Renal cortical epithelial cell (primary cell): ENCODE data around the gene KCTD18. TPM values are rescaled to one million over a fixed set of nuclear protein-coding genes. Genes with fewer than 3 reads are reported as not detected.
A peak's percentile ranks its signal among the peaks of the same experiment; 100 is the strongest.

Source experiments
- DNase-seq: peaks from one replicate; pipeline ENCODE4 v3.0.0-alpha.2; 2011; ENCODE audit warnings: low read depth
- total RNA-seq: library from RNA; depleted of rRNA; stranded (reverse); fragments of >200 nt; gene quantifications from 2 replicates; pipeline ENCODE4 v1.2.3, GENCODE V29; 2014

KCTD18 gene
- total RNA-seq: 19.5 and 21.9 TPM in 2 replicates

DNA sequence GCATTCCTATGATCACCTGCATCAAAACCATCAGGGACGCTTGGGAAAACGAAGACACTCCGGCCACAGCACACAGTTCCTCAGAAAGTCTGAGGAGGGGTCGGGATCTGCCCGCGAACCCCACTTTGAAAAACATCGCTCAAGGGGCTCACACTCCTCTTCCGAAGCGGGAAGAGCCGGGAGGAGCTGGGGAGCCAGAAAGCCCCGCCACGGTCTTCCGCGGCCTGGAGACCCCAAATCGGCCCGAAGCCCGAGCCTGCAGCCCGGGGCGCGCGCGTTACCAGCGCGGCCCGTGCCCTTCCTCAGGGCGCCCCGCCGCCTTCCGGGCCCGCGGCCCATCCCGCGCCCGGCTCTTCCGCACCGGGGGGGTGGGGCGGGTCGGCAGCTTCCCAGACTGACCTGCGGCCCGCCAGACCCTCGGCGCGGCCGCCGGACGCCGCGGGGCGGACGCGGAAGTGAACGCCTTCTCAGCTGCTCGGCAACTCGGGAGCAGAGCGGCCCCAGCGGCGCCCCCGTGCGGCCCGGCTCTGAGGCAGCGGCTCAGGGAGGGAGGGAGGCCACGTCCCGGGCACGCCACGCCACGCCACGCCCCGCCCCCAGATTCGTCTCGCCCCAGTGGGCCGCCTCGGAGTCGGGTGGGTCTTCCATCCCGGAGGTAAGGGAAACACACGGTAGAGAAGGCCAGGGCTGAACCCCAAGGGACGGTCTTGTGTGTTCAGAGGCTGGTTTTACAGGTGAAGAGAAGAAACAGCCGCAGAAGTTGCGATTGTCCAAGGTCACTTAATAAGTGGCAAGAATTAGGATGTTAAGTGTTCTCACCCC is at the start of gene KCTD18:
TSS of gene KCTD18 (minus strand) at position 457 of the 822 bp plus-strand sequence. CDS start 3,052 bp downstream, outside the sequence.
- DNase-seq: peak; percentile 65

DNA sequence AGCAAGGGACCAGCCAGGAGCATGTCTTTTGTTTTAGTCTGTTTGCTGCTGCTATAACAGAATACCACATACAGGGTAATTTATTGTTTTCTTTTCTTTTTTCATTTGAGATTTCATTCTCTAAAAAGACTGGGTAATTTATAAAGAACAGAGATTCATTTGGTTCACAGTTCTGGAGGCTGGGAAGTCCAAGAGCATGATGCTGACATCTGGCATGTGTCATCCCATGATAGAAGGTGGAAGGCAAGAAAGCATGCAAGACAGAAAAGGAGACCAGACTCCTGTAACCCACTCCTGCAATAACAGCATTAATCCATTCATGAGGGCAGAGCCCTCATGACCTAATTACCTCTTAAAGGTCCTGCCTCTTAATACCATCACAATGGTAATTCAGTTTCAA is 30.9 kb upstream of the KCTD18 start:
- no peak for DNase-seq

DNA sequence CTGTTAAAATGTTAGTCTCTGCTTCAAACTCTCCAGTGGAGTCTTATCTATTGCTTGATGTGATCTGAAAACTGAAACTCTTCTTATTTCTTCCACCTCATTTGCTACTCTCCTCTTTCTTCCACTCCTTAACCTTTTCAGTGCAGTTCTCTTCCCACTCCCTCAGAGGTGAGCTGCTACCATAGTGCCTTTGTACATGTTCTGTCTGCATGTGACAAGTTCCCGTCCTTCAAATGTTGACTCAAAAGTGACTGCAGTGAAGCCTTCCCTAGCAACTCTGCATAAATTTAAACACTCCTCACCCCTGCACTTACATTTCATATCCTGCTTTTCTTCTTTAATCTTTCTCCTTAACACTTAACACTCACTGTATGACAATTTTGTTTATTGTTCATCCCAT is 28.3 kb upstream of the KCTD18 start:
- DNase-seq: no peak

DNA sequence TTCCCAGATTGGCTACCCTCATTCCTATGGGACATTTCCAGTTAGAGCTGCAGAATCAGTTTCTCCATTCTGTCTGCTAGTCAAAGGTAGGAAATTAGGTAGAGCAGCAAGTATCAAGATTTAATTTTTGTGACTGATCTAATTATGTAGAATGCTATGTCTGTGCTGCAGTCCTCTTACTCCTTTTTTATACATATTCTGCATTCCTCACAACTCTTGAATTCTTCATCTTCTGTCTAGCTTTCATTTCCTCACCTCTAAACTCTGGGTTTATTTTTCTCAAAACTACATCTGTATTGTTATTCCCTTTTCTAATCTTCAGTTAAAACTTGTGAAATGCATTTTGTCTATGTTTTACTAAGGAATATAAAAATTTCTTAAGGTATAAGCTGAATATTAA is 24.7 kb upstream of the KCTD18 start:
- DNase-seq: no peak

DNA sequence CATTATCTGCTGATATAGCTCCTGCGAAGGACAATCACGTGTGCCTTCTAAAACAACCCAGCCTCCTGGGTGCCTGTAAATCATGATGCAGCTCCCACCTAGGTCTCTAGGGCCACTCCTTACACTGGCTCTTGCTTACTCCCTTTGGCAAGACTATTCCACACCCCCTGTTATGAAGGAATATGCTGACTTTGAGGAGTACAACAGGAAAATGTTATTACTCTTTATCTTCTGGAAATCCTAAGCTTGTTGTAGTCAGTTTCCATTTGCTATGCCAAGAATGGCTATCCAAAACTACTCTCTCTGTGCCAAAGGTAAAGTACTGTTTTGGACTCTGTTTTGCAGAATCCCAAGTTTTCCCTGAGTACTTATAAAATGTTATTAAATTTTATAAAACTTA is 23.9 kb upstream of the KCTD18 start:
- DNase-seq: no peak

DNA sequence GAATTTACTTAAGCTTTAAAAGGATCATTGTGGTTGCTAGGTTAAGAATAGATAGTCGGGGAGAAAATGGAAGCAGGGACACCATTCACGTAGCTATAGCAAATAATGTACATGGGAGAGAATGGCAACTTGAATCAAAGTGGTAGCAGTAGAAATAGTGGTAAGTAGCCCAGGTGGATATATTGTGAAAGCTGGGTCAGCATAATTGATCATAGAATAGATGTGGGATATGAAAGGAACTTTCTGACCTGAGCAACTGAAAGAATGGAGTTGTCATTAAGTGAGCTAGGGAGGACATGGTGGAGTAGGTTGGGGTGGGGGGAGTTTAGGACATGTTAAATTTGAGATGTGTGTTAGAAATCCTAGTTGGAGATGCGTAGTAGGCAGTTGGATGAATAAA is 18.4 kb upstream of the KCTD18 start:
- DNase-seq: no peak

DNA sequence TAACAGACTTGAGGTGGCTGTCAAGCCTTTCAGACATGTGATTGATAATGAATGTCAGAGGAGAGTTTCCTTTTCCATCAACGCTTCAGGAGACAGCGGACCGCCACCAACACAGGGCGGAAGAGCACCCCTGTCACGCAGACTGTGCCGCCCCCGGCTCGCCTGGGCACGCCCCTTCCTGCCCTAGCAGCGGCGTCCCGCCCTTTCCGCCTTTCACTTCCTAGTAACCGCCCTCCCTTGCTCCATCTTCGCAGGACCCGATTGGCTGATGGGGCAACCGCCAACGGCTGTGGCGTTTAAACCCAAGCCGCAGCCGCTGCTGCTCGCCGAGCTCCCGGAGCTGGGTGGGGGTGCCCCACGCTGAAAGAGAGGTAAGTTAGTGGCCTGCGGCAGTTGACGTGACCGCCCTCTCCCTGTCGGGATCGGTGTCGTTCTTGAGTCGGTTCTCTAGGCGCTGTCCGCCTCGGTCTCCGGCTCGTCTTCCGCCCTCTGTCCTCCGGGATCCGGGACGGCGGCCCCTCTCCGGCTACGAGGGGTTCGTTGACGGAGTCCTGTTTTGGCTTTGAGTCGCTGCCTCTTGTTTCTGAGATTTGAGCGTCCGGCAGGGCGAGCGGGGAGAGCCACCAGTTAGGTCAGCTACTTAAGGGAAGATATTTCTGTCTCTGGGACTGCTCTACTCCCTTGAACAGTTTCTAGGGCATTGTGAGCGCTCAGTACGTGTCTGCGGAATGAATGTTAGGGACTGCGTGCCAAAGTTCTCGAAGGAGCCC is 16.2 kb upstream of the KCTD18 start, which contains the start of gene SGO2:
TSS of gene SGO2 (plus strand) at position 326 of the 770 bp plus-strand sequence. CDS start 6,769 bp downstream, outside the sequence.
- peak; percentile 90 for DNase-seq

DNA sequence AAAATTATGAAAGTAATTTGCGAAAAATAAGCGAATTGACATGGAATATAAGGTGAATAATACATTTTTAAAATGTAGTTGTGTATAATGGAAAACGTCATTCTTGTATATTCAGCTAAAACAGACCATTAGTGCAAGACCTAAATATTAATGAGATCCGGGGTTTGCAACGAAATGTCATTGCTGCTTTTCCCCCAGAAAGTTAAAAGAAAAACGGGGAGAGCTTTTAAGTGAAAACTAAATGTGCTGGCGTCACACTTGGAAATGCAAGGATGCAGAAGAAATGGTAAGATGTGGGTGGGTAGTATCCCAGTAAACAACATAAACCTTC is 15.6 kb upstream of the KCTD18 start:
- no peak for DNase-seq

DNA sequence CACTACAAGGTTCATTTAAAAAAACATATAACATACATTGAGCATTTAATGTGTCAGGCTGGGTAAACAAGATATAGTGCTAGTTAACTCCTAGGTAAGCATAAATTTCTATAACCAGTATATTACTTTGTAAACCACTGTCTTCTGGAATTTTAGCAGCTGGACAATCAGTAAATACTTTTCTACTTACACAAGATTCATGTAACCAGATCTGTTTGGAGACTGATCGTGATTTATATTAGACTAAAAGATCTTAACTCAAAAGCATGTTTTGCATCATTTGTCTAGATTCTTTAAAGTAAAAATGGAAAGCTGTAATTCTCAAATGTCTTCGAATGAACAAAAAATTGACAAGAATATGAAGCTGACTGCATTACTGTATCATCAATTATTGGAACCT is 15.2 kb upstream of the KCTD18 start:
- no peak for DNase-seq

DNA sequence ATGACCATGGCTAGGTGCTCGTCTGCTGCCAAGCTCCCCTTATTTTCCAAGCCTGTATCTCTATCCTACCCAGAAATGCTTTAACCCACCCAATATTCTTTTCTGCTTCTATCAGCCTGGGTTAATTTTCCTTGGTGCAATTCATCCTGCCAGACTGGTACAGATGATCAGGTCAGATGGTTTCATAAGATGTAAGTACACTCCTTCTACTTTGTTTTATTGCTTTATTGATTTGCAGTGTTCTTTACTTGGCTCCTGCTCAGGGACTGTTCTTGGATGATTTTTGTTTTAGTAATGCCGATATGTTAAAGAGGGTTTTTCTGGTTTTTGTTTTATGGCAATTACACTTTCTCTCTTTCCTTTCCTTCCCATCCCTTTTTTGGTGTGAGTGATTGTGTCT is 13.7 kb upstream of the KCTD18 start:
- no peak for DNase-seq

DNA sequence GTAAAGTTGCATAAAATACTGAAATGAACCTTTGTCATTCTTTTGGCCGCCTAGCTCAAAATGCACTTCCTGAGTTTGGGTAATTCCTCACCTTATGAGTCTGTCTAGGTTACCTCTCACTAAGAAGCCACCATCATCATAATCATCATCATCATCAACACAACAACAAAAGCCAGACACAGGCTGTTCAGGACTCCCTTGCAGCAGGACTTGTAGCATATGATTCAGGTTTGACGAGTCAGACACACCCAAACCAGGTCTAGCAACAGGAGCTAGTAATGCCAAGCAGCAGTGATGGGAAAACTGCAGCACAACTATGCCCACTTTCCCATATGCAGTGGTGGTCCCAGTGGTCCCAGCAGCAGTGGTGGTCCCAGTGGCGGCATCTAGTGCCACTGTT is 13.3 kb upstream of the KCTD18 start:
- no peak for DNase-seq

DNA sequence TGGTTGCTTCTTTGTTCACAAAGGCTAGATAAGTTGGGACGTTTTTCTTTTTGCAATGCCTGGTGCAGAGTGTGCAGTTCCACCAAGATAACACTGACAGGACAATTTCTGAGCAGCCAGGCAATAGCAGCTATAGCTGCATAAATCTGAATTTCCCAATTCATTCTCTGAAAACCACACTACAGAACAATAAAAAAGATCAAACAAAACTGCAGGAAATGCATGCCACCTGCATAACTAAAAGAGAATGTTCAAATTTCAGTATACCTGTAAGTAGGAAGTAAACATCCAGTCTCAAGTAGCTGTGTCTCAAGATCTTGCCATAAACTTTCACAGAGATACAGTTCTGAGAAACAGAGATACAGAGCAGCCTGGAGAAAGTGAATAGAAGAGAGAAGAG is 5.3 kb upstream of the KCTD18 start:
- DNase-seq: no peak

DNA sequence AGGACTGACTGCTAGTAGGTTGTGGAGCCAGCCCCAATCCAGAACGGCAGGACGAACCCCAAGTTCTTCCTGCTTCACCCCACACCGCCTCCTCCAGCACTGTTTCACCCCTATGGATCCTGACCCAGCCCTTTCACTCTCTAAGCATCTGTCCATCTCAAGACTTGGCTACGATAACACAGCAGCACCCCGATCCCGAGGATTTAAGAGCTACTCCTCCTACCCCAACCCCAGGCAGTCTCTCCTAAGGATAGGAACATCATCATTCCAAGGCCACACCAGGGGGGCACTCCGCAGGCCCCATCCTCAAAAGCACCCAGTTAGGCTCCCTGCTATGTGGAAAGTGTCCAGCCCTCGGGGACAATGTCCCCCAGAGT is 645 bp downstream of the KCTD18 start:
- no peak for DNase-seq

DNA sequence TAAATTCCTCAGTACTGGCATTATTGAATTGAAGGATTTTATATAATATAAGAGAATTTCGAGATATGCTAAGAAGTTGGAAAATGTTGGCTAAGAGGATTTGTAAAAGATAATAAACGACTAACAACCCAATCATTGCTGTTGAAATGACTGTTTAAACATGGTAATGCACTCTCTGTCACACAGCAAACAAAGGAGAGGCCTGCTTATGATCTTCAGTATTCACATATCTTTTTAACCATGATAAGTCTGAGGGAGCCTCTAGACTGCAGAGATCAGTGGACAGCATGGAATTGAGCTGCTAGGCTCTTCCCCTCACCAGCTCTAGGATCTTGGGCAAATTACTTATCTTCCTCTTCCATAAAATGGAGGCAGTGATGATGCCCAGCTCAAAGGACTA is 2.7 kb downstream of the KCTD18 start:
- DNase-seq: no peak

DNA sequence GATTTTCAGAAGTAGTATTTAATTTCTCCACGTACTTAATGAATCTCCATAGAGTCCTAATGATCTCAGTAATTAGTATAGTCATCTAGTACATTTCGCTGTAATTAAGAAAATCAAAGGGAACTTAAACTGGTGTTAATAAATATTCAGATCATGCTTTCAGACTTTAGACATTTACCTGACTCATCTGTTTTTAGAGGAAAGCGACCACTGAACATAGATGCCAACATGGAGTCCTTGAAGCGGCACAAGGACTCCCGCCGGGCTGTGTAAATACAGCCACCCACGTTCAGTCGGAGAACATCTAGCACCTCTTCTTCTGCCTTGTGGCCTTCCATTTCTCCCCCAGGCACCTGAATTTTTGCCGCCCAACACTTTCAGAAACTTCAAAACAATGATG is 3.2 kb downstream of the KCTD18 start:
- DNase-seq: no peak

DNA sequence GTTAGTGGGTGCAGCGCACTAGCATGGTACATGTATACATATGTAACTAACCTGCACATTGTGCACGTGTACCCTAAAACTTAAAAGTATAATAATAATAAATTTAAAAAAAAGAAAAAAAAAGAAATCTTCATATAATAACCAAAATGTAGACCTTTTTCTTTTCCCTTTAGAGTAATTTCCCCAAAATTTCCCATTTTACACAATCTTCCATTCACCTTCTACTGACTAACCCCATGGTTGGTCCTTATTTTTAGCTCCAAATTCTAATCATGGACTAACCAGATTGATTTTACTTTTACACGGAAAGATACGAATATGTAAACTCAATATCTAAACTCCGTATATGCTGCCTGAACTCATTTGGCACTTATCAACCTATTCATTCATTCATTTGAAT is 7.7 kb downstream of the KCTD18 start:
- DNase-seq: no peak

DNA sequence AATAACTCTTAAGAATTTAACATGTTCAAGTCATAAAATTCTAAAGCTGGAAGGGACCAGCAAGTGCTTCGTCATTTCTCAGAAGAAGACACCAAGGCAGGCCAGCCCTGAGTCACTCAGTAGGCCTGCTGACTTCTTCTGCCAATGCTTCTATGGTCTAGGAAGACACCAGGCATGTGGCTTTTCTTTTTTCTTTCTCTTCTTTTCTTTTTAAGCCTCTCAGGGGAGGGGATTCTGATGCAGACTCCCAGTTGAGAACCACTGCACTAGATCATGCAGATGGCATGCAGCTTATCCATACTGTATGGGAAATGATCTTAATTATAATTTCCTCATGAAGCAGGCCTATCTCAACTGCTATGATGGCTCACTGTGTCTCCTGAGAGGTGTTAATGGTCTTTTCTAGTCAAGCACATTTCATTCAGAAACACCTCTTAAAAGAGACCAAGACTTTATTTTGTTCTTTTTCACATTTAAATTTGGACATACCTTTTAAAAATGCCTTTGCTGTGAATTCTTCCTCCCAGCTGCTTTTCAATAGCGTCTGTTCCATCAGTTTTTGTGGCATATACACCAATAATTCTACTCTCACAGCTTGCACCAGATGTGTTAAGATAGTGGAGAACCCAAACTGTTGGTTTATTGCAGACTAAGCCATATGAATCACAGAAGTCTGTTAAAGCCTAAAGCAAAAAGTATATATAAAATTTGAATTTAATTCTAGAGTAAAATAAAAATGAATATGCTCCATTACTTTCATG is 11.3 kb downstream of the KCTD18 start:
- DNase-seq: no peak

DNA sequence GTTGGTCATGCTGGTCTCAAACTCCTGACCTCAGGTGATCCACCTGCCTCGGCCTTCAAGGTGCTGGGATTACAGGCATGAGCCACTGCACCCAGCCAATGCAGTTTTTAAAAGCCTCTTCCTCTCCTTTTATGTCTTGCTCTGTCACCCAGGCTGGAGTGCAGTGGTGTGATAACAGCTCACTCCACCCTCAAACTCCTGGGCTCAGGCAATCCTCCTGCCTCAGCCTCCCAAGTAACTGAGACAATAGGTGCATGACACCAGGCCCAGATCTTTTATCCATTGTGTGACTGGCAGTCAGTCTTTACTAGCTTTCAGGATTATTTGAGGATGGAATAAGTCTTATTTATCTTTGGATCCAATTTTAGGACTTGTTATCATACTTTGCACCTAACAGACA is 13.2 kb downstream of the KCTD18 start:
- DNase-seq: no peak

DNA sequence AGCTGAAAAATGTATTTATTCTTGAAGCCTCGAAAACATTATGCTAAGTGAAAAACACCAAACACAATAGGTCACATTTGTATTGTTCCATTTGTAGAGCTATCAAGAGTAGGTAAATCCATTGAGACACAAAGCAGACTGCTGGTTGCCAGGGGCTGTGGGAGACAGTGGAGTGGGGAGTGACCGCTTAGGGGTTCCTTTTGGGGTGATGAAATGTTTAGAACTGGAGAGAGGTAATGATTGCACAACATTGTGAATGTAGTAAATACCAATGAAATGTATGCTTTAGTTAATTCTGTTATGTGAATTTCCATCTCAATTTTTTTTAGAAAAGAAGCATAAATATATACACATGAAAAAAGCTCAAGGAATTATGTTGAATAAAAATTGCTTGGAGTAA is 15.8 kb downstream of the KCTD18 start:
- DNase-seq: no peak

DNA sequence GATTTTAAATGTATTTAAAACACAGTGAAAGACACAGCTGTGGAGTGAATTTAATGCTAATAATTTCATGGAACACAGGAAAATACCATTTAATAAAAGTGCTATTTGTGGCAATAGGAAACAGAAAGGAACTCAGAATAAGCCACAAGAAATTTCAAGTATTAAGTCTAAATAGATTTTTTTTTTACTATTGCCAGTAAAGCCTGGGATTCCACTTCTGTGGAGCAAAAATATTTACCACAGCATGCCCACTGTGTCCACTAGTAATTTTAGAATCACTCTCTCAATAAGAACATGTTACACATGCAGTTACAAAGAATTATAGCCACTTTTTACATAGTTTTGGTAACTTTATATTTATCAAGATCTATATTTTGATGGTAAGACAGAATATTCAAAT is 17.2 kb downstream of the KCTD18 start:
- no peak for DNase-seq

DNA sequence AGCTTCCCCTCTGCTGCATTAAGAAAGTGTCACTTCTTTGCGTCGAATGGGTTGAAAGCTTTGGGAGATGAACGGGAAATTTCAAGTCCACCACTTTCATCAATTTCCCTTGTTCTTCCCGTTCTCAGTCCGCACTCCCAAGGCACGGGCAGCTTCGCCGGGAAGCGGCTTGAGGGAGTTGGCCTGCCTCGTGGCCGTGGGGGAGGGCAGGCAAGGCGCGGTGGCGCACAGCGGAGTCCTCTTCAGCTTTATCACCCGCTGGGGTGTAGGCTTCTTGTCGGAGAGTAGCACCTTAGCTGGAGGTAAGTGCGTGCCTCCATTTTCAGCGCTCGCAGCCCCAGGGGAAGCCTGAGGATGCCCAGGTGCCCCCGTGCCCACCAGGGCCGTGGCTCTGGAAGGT is 19.9 kb downstream of the KCTD18 start:
- DNase-seq: no peak

DNA sequence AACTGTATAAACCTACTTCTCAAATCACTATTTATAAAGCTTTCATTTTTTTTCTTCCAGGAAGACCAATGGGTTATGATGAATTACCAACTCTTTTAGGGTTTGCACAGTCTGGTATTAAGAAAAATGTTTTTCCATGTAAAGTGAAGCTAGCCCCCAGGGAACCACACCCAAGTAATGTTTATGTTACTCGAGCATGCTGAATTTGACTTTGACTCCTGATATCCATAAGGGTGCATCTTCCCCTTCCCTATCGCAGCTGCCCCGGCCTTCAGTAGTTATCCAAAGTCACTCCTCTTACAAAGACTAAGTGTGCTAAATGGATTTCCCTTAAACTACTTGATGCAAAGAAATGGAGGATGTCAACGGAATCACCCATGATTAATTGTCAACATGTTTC is 21.7 kb downstream of the KCTD18 start:
- DNase-seq: no peak

DNA sequence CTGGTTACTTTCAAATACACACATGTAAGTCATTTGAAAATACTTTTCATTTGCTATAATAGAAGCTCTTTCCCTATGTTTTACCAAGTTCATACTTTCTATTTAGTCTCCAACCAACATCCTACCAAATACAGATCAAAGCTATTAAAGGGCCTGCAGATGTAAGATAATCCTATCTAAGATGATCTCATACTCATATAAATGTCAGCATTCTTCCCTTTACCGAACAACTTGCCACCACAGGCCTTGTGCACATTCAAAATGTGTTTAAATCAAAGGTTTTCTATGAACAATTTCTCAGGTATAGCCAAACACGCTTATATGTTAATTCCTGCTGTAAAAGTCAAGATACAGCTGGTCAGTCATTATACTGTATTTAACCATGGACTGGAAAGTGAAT is 23.3 kb downstream of the KCTD18 start:
- DNase-seq: no peak
